GM19372 (cell line): ENCODE data around the gene COMP.

Experiments
- ATAC-seq: cut with Tn5 transposase; IDR thresholded peaks from one replicate; pipeline ENCODE4 v1.9.1; 2021; ENCODE audit warnings: mild to moderate bottlenecking, low read depth, moderate library complexity; ENCODE audit not compliant: unreplicated experiment

COMP gene

GRCh38 chr19:18771328-18772242, 19.5 kb downstream of the COMP start:
- ATAC-seq = no peak

- ATAC-seq = no peak
Observed at GRCh38 chr19:18770663-18771327, 20.3 kb downstream of the COMP start.

- no peak for ATAC-seq
Observed at GRCh38 chr19:18769989-18770528, 21.0 kb downstream of the COMP start.

GRCh38 chr19:18768997-18769891, 21.9 kb downstream of the COMP start:
- no peak for ATAC-seq

- ATAC-seq = no peak
Observed at GRCh38 chr19:18768046-18768771, 22.9 kb downstream of the COMP start.

- no peak for ATAC-seq
Observed at GRCh38 chr19:18765224-18765623, 25.9 kb downstream of the COMP start.

GRCh38 chr19:18764591-18765051, 26.5 kb downstream of the COMP start:
- ATAC-seq = no peak

- no peak for ATAC-seq
Observed at GRCh38 chr19:18763674-18764590, 27.2 kb downstream of the COMP start.

GRCh38 chr19:18762125-18763023, 28.7 kb downstream of the COMP start:
- no peak for ATAC-seq

- ATAC-seq = no peak
Observed at GRCh38 chr19:18761531-18762110, 29.5 kb downstream of the COMP start.

- no peak for ATAC-seq
Observed at GRCh38 chr19:18760440-18761383, 30.4 kb downstream of the COMP start.

- ATAC-seq = no peak
Observed at GRCh38 chr19:18759995-18760426, 31.1 kb downstream of the COMP start.

GRCh38 chr19:18759304-18759994, 31.7 kb downstream of the COMP start:
- no peak for ATAC-seq

- ATAC-seq = no peak
Observed at GRCh38 chr19:18756896-18757295, 34.2 kb downstream of the COMP start.

- ATAC-seq = no peak
Observed at GRCh38 chr19:18754501-18754900, 36.6 kb downstream of the COMP start.

GRCh38 chr19:18751571-18751970, 39.5 kb downstream of the COMP start:
- no peak for ATAC-seq
